NCI-H526 treated with DMSO at 0.1 percent for 48 hours (cell line): ENCODE measurements around the gene DDX54.

Source experiments
- DNase-seq: peaks from one replicate; lab custom pipeline; 2025; lab: John Stamatoyannopoulos, UW

The DDX54 gene

GRCh38 chr12:113189361-113189760 is 4.1 kb upstream of the DDX54 start:
- no peak for DNase-seq

GRCh38 chr12:113186666-113187325 is 1.5 kb upstream of the DDX54 start:
- DNase-seq: no peak

- DNase-seq: no peak
Observed at GRCh38 chr12:113186033-113186365, 721 bp upstream of the DDX54 start.

GRCh38 chr12:113184900-113185179 is 438 bp downstream of the DDX54 start:
- peak; percentile 55 for DNase-seq

- no peak for DNase-seq
Observed at GRCh38 chr12:113184098-113184899, 979 bp downstream of the DDX54 start.

GRCh38 chr12:113183030-113183589 is 2.2 kb downstream of the DDX54 start:
- DNase-seq: no peak

- no peak for DNase-seq
Observed at GRCh38 chr12:113181975-113182374, 3.3 kb downstream of the DDX54 start.

- no peak for DNase-seq
Observed at GRCh38 chr12:113180333-113180732, 4.9 kb downstream of the DDX54 start.

- DNase-seq: no peak
Observed at GRCh38 chr12:113179023-113179422, 6.3 kb downstream of the DDX54 start.

GRCh38 chr12:113174461-113175384 is 10.6 kb downstream of the DDX54 start:
- peak; percentile 7 for DNase-seq

GRCh38 chr12:113173081-113173698 is 12.1 kb downstream of the DDX54 start:
- no peak for DNase-seq

GRCh38 chr12:113172185-113172584 is 13.1 kb downstream of the DDX54 start:
- no peak for DNase-seq

GRCh38 chr12:113171543-113171942 is 13.7 kb downstream of the DDX54 start:
- no peak for DNase-seq

- DNase-seq: no peak
Observed at GRCh38 chr12:113170926-113171325, 14.4 kb downstream of the DDX54 start.

- no peak for DNase-seq
Observed at GRCh38 chr12:113170457-113170856, 14.8 kb downstream of the DDX54 start.

- no peak for DNase-seq
Observed at GRCh38 chr12:113169697-113170096, 15.6 kb downstream of the DDX54 start.

GRCh38 chr12:113167868-113168267 is 17.4 kb downstream of the DDX54 start:
- no peak for DNase-seq

GRCh38 chr12:113165521-113166450 is 19.5 kb downstream of the DDX54 start:
- no peak for DNase-seq

GRCh38 chr12:113164014-113164413 is 21.3 kb downstream of the DDX54 start:
- no peak for DNase-seq

- no peak for DNase-seq
Observed at GRCh38 chr12:113163030-113163360, 22.3 kb downstream of the DDX54 start.
